Measurements from ENCODE around the gene MIPOL1. TPM values are rescaled to one million over a fixed set of nuclear protein-coding genes. Genes with fewer than 3 reads are reported as not detected.

MIPOL1 gene
- total and polyA plus RNA-seq, 2 of the 4 experiments (the other 2 are of a cell fraction) = 2.7 to 5.9 TPM

GRCh38 chr14:37320106-37320505 is 122.4 kb downstream of the MIPOL1 start:
- Histone ChIP-seq H4K91ac (ENCODE audit: insufficient read depth, low read depth, low read length) (no peak overlapping the region), H2AK5ac (ENCODE audit: low read depth, low read length) (no peak overlapping the region), H3K27me3 (ENCODE audit: control insufficient read depth, insufficient read depth, low read length) (no peaks in the 10 kb centered on the region), H2BK15ac (ENCODE audit: low read depth, low read length) (no peak overlapping the region), H4K5ac (ENCODE audit: low read depth, low read length) (no peak overlapping the region), H3K9ac (ENCODE audit: low read depth, low read length) (no peak overlapping the region), H3K79me1 (ENCODE audit: low read depth in 1 of 2, low read length in 2 of 2) (no peaks in the 10 kb centered on the region), H2BK120ac (ENCODE audit: low read depth, low read length) (no peak overlapping the region), H3K23ac (ENCODE audit: low read depth, low read length) (no peak overlapping the region), H3K4me2 (ENCODE audit: low read depth, low read length) (no peak overlapping the region), H3K9me3 (ENCODE audit: control insufficient read depth, insufficient read depth, low read length) (no peaks in the 10 kb centered on the region), H3K56ac (ENCODE audit: extremely low read depth, insufficient read depth, low read length) (no peak overlapping the region), H3K27ac (ENCODE audit: insufficient read depth, low read length) (no peak overlapping the region), H3K9me1 (ENCODE audit: insufficient read depth, low read length) (no peaks in the 10 kb centered on the region), H2AFZ (replicated peaks; ENCODE audit: low read length, poor library complexity) (no peak overlapping the region), H2BK5ac (ENCODE audit: low read depth, low read length, poor library complexity, severe bottlenecking) (no peak overlapping the region), H3K4ac (ENCODE audit: low read depth, low read length) (no peak overlapping the region), H3K4me1 (ENCODE audit: control insufficient read depth, insufficient read depth, low read length) (no peaks in the 10 kb centered on the region), H2AK9ac (replicated peaks; ENCODE audit: low read depth, low read length, poor library complexity) (no peak overlapping the region), H4K8ac (ENCODE audit: low read depth in 2 of 2, low read length in 2 of 2) (no peak overlapping the region), H3K14ac (replicated peaks; ENCODE audit: low read depth, low read length) (no peak overlapping the region), H3K36me3 (ENCODE audit: control insufficient read depth, insufficient read depth, low read length) (no peaks in the 10 kb centered on the region), H3K18ac (ENCODE audit: low read depth, low read length) (no peak overlapping the region), H4K20me1 (ENCODE audit: insufficient read depth, low read length) (no peaks in the 10 kb centered on the region), H3K4me3 (ENCODE audit: insufficient read depth, low read depth, low read length) (no peak overlapping the region), H2BK20ac (ENCODE audit: low read depth, low read length) (no peak overlapping the region)
- in situ Hi-C loops (cut with MboI; ENCODE audit: low sequenced_read_pairs) = no loop called here
- TF ChIP-seq NFE2L2 (IDR thresholded peaks at IDR 0.05; ENCODE audit: low read depth, low read length) = no peak
- no peak for TF ChIP-seq POLR2A (IDR thresholded peaks at IDR 0.05; ENCODE audit: low read depth, low read length)
- no peak for TF ChIP-seq MXI1 (IDR thresholded peaks at IDR 0.05; ENCODE audit: borderline replicate concordance, low read depth, low read length)
- no peak for TF ChIP-seq BHLHE40 (IDR thresholded peaks at IDR 0.05; ENCODE audit: low read depth, low read length)
- TF ChIP-seq CHD1 (IDR thresholded peaks at IDR 0.05; ENCODE audit: low read depth, low read length) = no peak
- no peak for TF ChIP-seq MAFK (IDR thresholded peaks at IDR 0.05; ENCODE audit: low read depth, low read length)
- TF ChIP-seq, protein P1, sequence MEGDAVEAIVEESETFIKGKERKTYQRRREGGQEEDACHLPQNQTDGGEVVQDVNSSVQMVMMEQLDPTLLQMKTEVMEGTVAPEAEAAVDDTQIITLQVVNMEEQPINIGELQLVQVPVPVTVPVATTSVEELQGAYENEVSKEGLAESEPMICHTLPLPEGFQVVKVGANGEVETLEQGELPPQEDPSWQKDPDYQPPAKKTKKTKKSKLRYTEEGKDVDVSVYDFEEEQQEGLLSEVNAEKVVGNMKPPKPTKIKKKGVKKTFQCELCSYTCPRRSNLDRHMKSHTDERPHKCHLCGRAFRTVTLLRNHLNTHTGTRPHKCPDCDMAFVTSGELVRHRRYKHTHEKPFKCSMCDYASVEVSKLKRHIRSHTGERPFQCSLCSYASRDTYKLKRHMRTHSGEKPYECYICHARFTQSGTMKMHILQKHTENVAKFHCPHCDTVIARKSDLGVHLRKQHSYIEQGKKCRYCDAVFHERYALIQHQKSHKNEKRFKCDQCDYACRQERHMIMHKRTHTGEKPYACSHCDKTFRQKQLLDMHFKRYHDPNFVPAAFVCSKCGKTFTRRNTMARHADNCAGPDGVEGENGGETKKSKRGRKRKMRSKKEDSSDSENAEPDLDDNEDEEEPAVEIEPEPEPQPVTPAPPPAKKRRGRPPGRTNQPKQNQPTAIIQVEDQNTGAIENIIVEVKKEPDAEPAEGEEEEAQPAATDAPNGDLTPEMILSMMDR (conservative IDR thresholded peaks at IDR 0.05; ENCODE audit: low read depth, low read length) = no peak
- no peak for TF ChIP-seq RFX5 (IDR thresholded peaks at IDR 0.05; ENCODE audit: low read depth, low read length)
- no peak for TF ChIP-seq FOS (IDR thresholded peaks at IDR 0.05; ENCODE audit: low read depth, low read length)
- no peak for TF ChIP-seq RAD21 (IDR thresholded peaks at IDR 0.05; ENCODE audit: low read length)
- TF ChIP-seq SMC3 (IDR thresholded peaks at IDR 0.05; ENCODE audit: low read depth, low read length) = no peak
- no peak for TF ChIP-seq USF2 (IDR thresholded peaks at IDR 0.05; ENCODE audit: low read depth, low read length)
- intact Hi-C loops (cut with micrococcal nuclease) = no loop called here
- ATAC-seq (ENCODE audit: low read depth) (no peak), DNase-seq (no peak)
- dilution Hi-C loops (cut with HindIII; ENCODE audit: low sequenced_read_pairs, unreplicated experiment) = no loop called here
- no CpG with 5 or more reads among the region's 2 CpGs for WGBS, 2 experiments (ENCODE audit: extremely low coverage in 2 of 2, insufficient read length in 1 of 2)
- ChIA-PET POLR2A (ENCODE audit: unreplicated experiment) (interaction anchor here (0.6 kb wide), 1 partner anchor 518 kb away, joined by 3 read pairs; no protein-coding TSS in a partner anchor), CTCF (interaction anchor here (0.6 kb wide), 1 partner anchor 289 kb away, joined by 3 read pairs; no protein-coding TSS in a partner anchor)
- BruUV-seq (replicated peaks) = no TSS peak
